KOPT-K1 (cell line): ENCODE data around the gene TIMD4.
"Not testable (repeated sequence)": the region's sequence is repeated elsewhere in the genome, so short reads cannot be mapped to it uniquely, and the experiment has no call there.

ENCODE experiments used
- H3K27ac ChIP-seq: fragments of 200-600 bp; sonication (generic); 2 replicates; pipeline ENCODE4 v1.5.1; 2016; ENCODE audit warnings: antibody characterized with exemption, mild to moderate bottlenecking, low read depth, low read length; ENCODE audit not compliant: poor library complexity, severe bottlenecking
- H3K36me3 ChIP-seq: fragments of 200-600 bp; sonication (generic); 2 replicates; pipeline ENCODE4 v1.5.1; 2017; ENCODE audit warnings: antibody characterized with exemption, mild to moderate bottlenecking, low read length, moderate library complexity; ENCODE audit not compliant: insufficient read depth
- H3K9me3 ChIP-seq: fragments of 200-600 bp; sonication (generic); 2 replicates; pipeline ENCODE4 v1.5.1; 2017; ENCODE audit warnings: antibody characterized with exemption, low read length, mild to moderate bottlenecking; ENCODE audit not compliant: insufficient read depth, poor library complexity, severe bottlenecking

The TIMD4 gene

DNA sequence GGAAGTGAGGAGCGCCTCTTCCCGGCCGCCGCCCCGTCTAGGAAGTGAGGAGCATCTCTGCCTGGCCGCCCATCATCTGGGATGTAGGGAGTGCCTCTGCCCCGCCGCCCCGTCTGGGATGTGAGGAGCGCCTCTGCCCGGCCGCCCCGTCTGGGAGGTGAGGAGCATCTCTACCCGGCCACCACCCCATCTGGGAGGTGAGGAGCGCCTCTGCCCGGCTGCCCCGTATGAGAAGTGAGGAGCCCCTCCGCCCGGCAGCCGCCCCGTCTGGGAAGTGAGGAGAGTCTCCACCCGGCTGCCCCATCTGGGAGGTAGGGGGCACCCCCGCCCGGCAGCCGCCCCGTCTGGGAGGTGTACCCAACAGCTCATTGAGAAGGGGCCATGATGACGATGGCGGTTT lies 22.6 kb downstream of the TIMD4 start:
- not testable (repeated sequence) for H3K27ac ChIP-seq, H3K36me3 ChIP-seq, H3K9me3 ChIP-seq

GRCh38 chr5:156936972-156937371 lies 26.1 kb downstream of the TIMD4 start:
- Histone ChIP-seq H3K9me3 (no peaks in the 10 kb centered on the region), H3K36me3 (no peaks in the 10 kb centered on the region), H3K27ac (no peak overlapping the region)

DNA sequence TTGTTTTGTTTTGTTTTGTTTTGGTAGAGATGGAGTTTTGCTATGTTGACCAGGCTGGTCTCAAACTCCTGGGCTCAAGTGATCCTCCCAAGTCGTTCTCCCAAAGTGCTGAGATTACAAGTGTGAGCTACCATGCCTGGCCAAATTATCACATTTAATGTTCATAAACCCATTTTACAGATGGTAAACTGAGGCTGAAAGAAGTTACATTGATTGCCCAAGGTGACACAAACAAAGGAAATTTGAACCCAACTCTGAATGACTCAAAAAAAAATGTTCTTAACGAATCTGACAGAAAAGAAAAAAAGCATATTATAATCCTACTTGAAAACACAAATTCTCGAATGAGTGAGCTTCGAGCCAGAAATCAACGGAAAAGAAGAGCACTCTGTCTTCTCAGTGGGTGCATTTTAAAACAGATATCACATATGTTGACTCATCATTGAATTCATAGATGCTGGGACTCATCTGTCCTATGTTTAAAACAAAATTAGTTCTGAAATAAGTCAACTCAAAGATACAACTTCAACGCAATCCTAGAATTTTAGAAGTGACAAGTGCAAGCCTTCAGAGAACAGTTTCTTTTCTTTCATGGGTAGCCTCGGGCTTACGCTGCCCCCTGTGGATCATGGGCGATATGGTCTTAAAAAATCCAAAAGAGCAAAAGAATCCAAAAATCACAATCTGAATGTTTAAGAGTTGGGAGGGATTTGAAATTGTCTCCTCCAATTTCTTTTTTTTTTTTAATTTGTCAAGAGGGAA lies 28.4 kb downstream of the TIMD4 start:
- Histone ChIP-seq H3K9me3 (no peaks in the 10 kb centered on the region), H3K27ac (no peak overlapping the region), H3K36me3 (no peaks in the 10 kb centered on the region)

DNA sequence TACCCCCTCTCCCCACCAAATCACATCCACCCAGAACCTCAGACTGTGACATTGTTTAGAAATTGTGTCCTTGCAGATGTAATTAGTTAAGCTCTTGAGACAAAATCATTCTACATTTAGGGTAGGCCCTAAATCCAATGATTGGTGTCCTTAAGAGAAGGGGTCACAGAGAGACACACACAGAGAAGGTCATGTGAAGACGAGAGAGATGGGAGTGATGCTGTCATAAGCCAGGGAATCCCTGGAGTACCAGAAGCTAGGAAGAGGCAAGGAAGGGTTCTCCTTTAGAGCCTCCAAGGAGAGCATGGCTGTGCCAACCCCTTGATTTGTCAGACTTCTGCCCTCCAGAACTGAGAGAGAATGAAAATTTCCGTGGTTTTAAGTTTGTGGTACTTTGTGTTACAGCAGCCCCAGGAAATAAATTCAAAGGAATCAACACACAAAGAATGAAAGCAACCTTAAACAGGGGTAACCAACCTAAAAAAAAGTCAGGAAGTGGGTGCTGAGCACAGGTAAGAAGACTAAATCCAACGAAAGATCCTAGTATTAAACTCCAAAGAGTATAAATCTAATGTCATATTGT lies 33.6 kb downstream of the TIMD4 start:
- H3K36me3 ChIP-seq: no peaks in the 10 kb centered on the region

DNA sequence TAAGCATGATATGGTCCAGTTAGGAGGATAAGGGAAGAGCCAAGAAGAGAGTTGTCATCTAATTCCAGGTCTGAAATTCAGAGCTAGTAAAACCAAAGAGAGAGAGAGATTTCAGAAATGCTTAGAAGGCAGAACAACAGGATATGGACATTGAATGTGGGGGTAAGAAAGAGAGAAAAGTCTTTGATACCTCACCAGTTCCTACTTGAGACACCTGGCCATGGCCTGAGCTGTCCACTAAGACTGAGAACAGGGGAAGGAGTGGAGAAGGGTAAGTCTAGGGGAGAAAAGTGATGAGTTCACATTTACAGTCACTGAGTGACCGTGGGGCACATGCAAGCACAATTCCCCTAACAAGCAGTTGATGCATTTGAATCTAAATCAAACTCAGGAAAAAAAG lies 35.5 kb downstream of the TIMD4 start:
- H3K36me3 ChIP-seq: no peaks in the 10 kb centered on the region
- H3K9me3 ChIP-seq: no peaks in the 10 kb centered on the region
- no peak overlapping the region for H3K27ac ChIP-seq

More for the DNA sequence above, 33.6 kb downstream of the TIMD4 start:
- Histone ChIP-seq H3K9me3 (no peaks in the 10 kb centered on the region), H3K27ac (no peak overlapping the region)

GRCh38 chr5:156925767-156926166 lies 37.3 kb downstream of the TIMD4 start:
- not testable (repeated sequence) for H3K36me3 ChIP-seq, H3K27ac ChIP-seq, H3K9me3 ChIP-seq

- Histone ChIP-seq H3K27ac (no peak overlapping the region), H3K9me3 (no peaks in the 10 kb centered on the region), H3K36me3 (no peaks in the 10 kb centered on the region)
Observed at GRCh38 chr5:156922207-156922792, 40.7 kb downstream of the TIMD4 start.

GRCh38 chr5:156920861-156921431 lies 42.1 kb downstream of the TIMD4 start:
- no peaks in the 10 kb centered on the region for H3K9me3 ChIP-seq
- H3K27ac ChIP-seq: no peak overlapping the region

DNA sequence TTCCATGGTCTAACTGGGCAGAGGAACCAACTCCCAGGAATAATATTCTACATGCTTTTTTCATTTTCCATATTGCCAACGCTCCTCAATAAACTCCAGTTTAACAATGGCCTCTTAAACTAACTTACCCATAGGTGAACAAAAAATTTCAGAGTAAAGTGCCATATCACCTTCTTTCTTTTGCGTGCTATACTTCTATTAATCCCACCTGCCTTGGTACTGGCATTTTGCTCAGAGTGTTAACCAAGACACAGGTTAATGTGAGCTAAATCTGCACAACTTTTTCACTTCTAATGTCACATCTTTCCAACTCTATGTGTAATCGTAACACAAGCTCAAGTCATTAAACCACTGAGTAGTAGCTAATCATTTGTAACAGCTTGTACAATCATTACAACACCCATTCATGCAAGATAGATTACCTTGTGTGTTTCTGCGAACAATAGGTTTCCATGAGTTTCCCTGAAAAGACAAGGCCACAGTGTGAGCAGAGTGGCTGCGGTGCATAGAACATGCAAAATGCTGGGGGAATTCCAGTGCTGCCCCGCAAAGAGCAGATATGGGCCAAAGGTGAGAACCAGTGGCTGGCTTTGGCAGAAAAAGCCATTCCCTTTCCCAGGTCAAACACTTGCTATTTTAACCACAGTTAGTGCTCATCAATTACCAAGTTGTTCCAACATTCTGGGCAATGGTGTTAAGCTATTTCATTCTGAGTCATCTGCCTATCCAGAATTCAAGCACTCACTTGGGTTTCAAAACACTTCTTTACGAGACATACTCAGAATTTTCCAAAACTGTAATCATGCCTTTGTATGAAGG lies 42.8 kb downstream of the TIMD4 start:
- no peak overlapping the region for H3K27ac ChIP-seq

More at GRCh38 chr5:156920861-156921431, 42.1 kb downstream of the TIMD4 start:
- H3K36me3 ChIP-seq: no peaks in the 10 kb centered on the region

GRCh38 chr5:156918311-156918845 lies 44.6 kb downstream of the TIMD4 start:
- Histone ChIP-seq H3K27ac (no peak overlapping the region), H3K9me3 (no peaks in the 10 kb centered on the region), H3K36me3 (no peaks in the 10 kb centered on the region)

More for the DNA sequence above, 42.8 kb downstream of the TIMD4 start:
- no peaks in the 10 kb centered on the region for H3K9me3 ChIP-seq
- H3K36me3 ChIP-seq: no peaks in the 10 kb centered on the region

GRCh38 chr5:156914371-156914737 lies 48.7 kb downstream of the TIMD4 start:
- Histone ChIP-seq H3K9me3 (no peaks in the 10 kb centered on the region), H3K27ac (no peak overlapping the region), H3K36me3 (no peaks in the 10 kb centered on the region)

DNA sequence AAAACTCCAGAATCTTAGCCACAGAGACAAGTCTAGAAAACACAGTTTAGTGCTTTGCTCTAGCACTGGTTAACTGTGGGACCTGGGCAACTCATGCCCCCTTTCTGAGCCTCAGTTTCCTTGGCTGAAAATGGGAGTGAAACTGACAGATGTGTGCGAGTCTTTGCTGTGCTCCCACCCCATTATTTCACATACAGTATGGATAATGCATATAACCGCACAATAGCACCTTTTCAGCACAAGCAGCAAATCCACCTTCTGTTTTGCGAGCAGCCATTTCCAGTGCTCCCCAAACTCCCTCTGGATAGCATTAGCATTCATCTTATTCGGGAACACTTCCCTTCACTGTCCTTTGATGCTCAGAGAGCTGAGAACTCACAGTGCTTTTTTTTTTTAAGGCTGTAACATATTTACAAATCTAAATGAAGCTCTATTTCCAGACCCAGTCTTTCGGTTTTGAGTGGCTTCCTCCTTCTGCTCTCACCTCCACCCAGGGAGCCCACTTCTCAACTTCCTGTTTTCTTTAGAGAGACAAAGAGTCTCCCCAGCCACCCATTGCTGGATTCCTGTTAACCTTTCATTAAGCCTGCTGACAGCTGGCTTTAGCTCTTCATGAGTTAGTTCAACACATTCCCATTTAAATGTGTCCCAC lies 49.2 kb downstream of the TIMD4 start:
- H3K36me3 ChIP-seq: no peaks in the 10 kb centered on the region
- no peak overlapping the region for H3K27ac ChIP-seq
- H3K9me3 ChIP-seq: no peaks in the 10 kb centered on the region

DNA sequence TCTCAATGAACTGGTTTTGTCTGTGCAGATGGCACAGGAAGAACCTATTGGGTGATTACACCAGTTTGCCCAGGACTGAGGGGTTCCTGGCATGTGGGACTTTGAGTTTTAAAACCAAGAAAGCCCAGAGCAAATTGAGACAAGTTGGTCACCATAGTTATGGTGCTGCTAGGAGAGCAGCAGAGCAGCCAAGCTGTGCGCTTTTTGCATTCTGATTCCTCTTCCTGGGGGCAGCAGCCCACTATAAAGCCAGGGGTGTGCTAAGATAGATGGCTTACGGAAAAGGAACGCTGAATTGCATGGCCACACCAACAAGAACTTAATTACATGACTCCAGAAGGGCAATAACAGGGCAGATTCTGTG lies 49.7 kb downstream of the TIMD4 start:
- no peaks in the 10 kb centered on the region for H3K9me3 ChIP-seq
- H3K36me3 ChIP-seq: no peaks in the 10 kb centered on the region
- no peak overlapping the region for H3K27ac ChIP-seq

DNA sequence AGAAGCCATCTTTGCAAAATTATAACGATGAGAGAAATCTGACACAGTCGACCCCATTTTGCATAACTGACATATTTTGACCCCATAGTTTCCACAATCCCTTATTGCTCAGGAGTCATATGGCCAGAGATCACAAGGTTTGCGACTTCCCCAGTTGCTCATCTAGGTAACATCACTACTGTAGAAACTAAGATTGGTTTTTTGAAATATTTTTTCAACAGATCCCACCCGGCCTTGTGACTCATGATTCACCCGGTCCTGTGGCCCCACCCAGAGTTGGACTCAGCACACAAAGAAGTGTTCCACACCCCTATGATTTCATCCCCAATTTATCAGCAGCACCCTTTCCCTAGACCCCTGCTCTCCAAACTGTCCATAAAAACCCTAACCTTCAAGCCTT lies 50.2 kb downstream of the TIMD4 start:
- Histone ChIP-seq H3K9me3 (no peaks in the 10 kb centered on the region), H3K27ac (no peak overlapping the region), H3K36me3 (no peaks in the 10 kb centered on the region)
